ENCODE data around the gene GCLC. TPM values are rescaled to one million over a fixed set of nuclear protein-coding genes. Genes with fewer than 3 reads are reported as not detected.

The GCLC gene
- total RNA-seq, 1 donor = 26.8 TPM

DNA sequence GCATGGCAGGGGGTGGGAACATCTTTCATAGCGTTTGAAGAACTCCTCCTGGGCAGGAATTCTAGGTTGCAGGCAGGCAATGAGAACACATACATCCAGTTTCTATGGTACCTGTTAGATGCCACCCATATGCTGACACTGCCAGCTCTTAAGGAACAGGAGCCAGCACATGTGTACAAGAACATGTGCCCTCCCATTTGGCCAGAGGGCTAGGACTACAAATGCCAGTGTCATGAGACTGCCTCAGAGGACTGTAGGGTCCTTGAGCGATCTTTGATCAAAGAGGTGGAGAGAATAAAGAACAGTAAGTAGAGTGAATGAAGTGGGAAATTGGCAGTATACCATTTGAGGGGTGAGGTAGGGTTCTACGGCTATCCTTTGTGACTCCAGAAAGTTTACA, 45.8 kb downstream of the GCLC start:
- H3K36me3 ChIP-seq (ENCODE audit: insufficient read depth, low read length) = no peaks in the 10 kb centered on the region
- H3K79me2 ChIP-seq (ENCODE audit: insufficient read depth, low read length) = no peaks in the 10 kb centered on the region
- no peak overlapping the region for H3K4me2 ChIP-seq (ENCODE audit: insufficient read depth, low read length)
- H4K20me1 ChIP-seq (ENCODE audit: insufficient read depth, low read length) = no peaks in the 10 kb centered on the region
- peaks cover 18% of the 10 kb centered on the region for H3K4me1 ChIP-seq (ENCODE audit: insufficient read depth, low read length)
- H3K4me3 ChIP-seq (ENCODE audit: insufficient read depth, low read length) = no peak overlapping the region
- TF ChIP-seq, protein P1, sequence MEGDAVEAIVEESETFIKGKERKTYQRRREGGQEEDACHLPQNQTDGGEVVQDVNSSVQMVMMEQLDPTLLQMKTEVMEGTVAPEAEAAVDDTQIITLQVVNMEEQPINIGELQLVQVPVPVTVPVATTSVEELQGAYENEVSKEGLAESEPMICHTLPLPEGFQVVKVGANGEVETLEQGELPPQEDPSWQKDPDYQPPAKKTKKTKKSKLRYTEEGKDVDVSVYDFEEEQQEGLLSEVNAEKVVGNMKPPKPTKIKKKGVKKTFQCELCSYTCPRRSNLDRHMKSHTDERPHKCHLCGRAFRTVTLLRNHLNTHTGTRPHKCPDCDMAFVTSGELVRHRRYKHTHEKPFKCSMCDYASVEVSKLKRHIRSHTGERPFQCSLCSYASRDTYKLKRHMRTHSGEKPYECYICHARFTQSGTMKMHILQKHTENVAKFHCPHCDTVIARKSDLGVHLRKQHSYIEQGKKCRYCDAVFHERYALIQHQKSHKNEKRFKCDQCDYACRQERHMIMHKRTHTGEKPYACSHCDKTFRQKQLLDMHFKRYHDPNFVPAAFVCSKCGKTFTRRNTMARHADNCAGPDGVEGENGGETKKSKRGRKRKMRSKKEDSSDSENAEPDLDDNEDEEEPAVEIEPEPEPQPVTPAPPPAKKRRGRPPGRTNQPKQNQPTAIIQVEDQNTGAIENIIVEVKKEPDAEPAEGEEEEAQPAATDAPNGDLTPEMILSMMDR (IDR thresholded peaks at IDR 0.05; ENCODE audit: extremely low read depth, low read depth, low read length) = no peak
- H2AFZ ChIP-seq (ENCODE audit: low read length) = no peak overlapping the region
- no peak overlapping the region for H3K27ac ChIP-seq (ENCODE audit: low read depth, low read length)
- H3K9me3 ChIP-seq (ENCODE audit: low read depth, low read length) = no peaks in the 10 kb centered on the region
- DNase-seq (ENCODE audit: insufficient read length, low spot score, missing footprints) = no peak
- no peaks in the 10 kb centered on the region for H3K27me3 ChIP-seq (ENCODE audit: insufficient read depth, low read length)

DNA sequence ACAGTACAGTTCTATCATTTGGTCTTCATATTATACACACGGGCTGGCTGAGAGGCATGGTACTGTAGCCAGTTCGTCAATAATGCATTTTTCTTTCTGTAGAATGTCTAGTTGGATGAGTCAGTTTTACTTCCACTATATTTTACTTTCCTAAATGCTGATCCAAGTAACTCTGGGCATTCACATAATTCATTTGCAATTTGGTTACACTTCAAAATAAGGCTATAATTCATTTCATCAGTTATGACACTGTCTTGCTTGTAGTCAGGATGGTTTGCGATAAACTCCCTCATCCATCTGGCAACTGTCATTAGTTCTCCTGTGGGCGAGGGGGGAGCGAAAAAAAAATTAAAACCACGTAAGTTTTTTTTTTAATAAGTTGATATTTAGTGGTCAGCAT, 46.3 kb downstream of the GCLC start:
- H3K4me1 ChIP-seq (ENCODE audit: insufficient read depth, low read length) = peaks cover 23% of the 10 kb centered on the region
- H2AFZ ChIP-seq (ENCODE audit: low read length) = no peak overlapping the region
- DNase-seq (ENCODE audit: insufficient read length, low spot score, missing footprints) = no peak
- no peaks in the 10 kb centered on the region for H3K79me2 ChIP-seq (ENCODE audit: insufficient read depth, low read length)
- TF ChIP-seq, protein P1 (IDR thresholded peaks at IDR 0.05; ENCODE audit: extremely low read depth, low read depth, low read length) = no peak
- no peak overlapping the region for H3K27ac ChIP-seq (ENCODE audit: low read depth, low read length)
- H3K36me3 ChIP-seq (ENCODE audit: insufficient read depth, low read length) = no peaks in the 10 kb centered on the region
- no peak overlapping the region for H3K4me2 ChIP-seq (ENCODE audit: insufficient read depth, low read length)
- H3K27me3 ChIP-seq (ENCODE audit: insufficient read depth, low read length) = no peaks in the 10 kb centered on the region
- no peak overlapping the region for H3K4me3 ChIP-seq (ENCODE audit: insufficient read depth, low read length)
- H3K9me3 ChIP-seq (ENCODE audit: low read depth, low read length) = no peaks in the 10 kb centered on the region
- H4K20me1 ChIP-seq (ENCODE audit: insufficient read depth, low read length) = no peaks in the 10 kb centered on the region

DNA sequence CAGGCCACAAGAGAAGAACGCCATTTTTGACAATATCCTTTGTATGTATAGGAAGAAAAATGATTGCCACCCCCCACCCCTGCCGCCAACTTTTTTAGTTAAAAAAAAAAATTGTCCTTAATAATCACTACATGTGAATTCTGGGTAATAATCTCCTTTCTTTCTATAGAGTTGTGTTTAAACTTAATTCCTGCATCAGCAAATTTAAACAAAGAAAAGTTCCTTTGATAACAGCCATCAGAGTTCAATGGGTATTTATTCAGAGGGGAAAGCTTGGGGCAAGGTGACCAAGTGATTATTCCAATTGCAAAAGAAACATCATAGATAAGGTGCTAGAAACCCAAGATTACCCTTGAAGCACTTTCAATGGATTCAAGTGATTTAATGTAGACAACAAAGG, 47.0 kb downstream of the GCLC start:
- no peaks in the 10 kb centered on the region for H3K9me3 ChIP-seq (ENCODE audit: low read depth, low read length)
- H3K4me3 ChIP-seq (ENCODE audit: insufficient read depth, low read length) = no peak overlapping the region
- no peaks in the 10 kb centered on the region for H3K36me3 ChIP-seq (ENCODE audit: insufficient read depth, low read length)
- no peaks in the 10 kb centered on the region for H3K79me2 ChIP-seq (ENCODE audit: insufficient read depth, low read length)
- no peak overlapping the region for H3K27ac ChIP-seq (ENCODE audit: low read depth, low read length)
- H3K4me1 ChIP-seq (ENCODE audit: insufficient read depth, low read length) = peaks cover 30% of the 10 kb centered on the region
- H4K20me1 ChIP-seq (ENCODE audit: insufficient read depth, low read length) = no peaks in the 10 kb centered on the region
- H2AFZ ChIP-seq (ENCODE audit: low read length) = no peak overlapping the region
- TF ChIP-seq, protein P1 (IDR thresholded peaks at IDR 0.05; ENCODE audit: extremely low read depth, low read depth, low read length) = no peak
- H3K4me2 ChIP-seq (ENCODE audit: insufficient read depth, low read length) = no peak overlapping the region
- no peaks in the 10 kb centered on the region for H3K27me3 ChIP-seq (ENCODE audit: insufficient read depth, low read length)
- no peak for DNase-seq (ENCODE audit: insufficient read length, low spot score, missing footprints)

DNA sequence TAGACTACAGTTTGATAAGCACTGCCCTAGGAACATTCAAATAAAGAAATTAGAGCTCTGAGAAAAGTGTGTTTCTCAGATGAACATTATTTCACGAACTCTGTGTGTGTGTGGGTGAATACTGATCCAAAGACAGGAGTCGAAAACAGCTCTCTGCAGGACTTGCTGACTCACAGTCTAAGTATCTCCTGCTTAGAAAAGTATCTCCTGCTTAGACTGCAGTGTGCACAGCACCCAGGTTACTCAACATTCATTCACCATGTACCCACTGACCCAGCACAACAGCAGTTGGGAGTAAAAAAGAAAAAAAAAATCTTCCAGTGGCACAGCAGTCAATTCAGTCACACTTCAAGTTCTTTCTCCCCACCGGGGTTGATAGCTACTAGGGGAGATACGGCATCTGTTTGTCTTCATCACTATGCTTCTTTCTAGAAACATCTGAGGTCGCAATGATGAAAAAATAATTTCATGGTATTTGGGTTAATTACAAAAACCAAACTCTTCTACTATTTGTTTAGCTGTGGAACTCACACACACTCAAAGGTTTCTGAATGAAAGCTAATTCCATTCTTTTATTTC, 48.0 kb downstream of the GCLC start:
- no peaks in the 10 kb centered on the region for H3K36me3 ChIP-seq (ENCODE audit: insufficient read depth, low read length)
- no peak overlapping the region for H3K4me3 ChIP-seq (ENCODE audit: insufficient read depth, low read length)
- H3K27ac ChIP-seq (ENCODE audit: low read depth, low read length) = no peak overlapping the region
- H3K9me3 ChIP-seq (ENCODE audit: low read depth, low read length) = no peaks in the 10 kb centered on the region
- H3K4me2 ChIP-seq (ENCODE audit: insufficient read depth, low read length) = peak overlapping the region; percentile 36
- peaks cover 34% of the 10 kb centered on the region for H3K4me1 ChIP-seq (ENCODE audit: insufficient read depth, low read length)
- H4K20me1 ChIP-seq (ENCODE audit: insufficient read depth, low read length) = no peaks in the 10 kb centered on the region
- no peaks in the 10 kb centered on the region for H3K79me2 ChIP-seq (ENCODE audit: insufficient read depth, low read length)
- DNase-seq (ENCODE audit: insufficient read length, low spot score, missing footprints) = peak; percentile 45
- no peak overlapping the region for H2AFZ ChIP-seq (ENCODE audit: low read length)
- H3K27me3 ChIP-seq (ENCODE audit: insufficient read depth, low read length) = no peaks in the 10 kb centered on the region
- TF ChIP-seq, protein P1 (IDR thresholded peaks at IDR 0.05; ENCODE audit: extremely low read depth, low read depth, low read length) = no peak

Measured in osteoblast (primary cell).